GM12878 (cell line): ENCODE measurements around the gene SIRT5. TPM values are rescaled to one million over a fixed set of nuclear protein-coding genes. Genes with fewer than 3 reads are reported as not detected.

Experiments
- ATAC-seq: fragments of 200-7000 bp; cut with Tn5 transposase; 3 replicates; pipeline ENCODE4 v1.9.1; 2020; ENCODE audit warnings: mild to moderate bottlenecking, moderate library complexity
- BruUV-seq: library from RNA; stranded (reverse); fragments of 400-500 nt; replicated peaks from 2 replicates; lab custom pipeline; 2021; lab: Mats Ljungman, UMichigan
- CTCF ChIA-PET: fragments of 300-600 bp; sonication (Branson Sonifier 250); formaldehyde crosslinking; extraction: SDS; loops from one replicate; lab custom pipeline; 2021; ENCODE audit warnings: inconsistent platforms; lab: Yijun Ruan, JAX
- POLR2A ChIA-PET: fragments of 350-600 bp; formaldehyde crosslinking; extraction: SDS; loops from one replicate; lab custom pipeline; 2021; ENCODE audit warnings: inconsistent platforms; lab: Charles Lee
- RAD21 ChIA-PET: fragments of 300-600 bp; sonication (Branson Sonifier 250); formaldehyde crosslinking; loops from one replicate; lab custom pipeline; 2023; ENCODE audit warnings: antibody characterized with exemption; ENCODE audit not compliant: unreplicated experiment; lab: Charles Lee
- SMC1A ChIA-PET: fragments of 300-600 bp; sonication (Branson Sonifier 250); formaldehyde crosslinking; loops from one replicate; lab custom pipeline; 2023; ENCODE audit not compliant: unreplicated experiment, uncharacterized antibody; lab: Charles Lee
- DNase-seq: peaks from one replicate; pipeline ENCODE4 v3.0.0-alpha.2; 2011; ENCODE audit warnings: low read depth, low spot score
- FAIRE-seq: peaks from 3 replicates; lab custom pipeline; 2011; peaks lifted over from hg19 to GRCh38; lab: Jason Lieb, UNC
- H2AFZ ChIP-seq: 2 replicates; pipeline ENCODE4 v1.6.0; 2011; ENCODE audit warnings: low read depth, low read length, control low read depth; ENCODE audit not compliant: control insufficient read depth
- H3K27ac ChIP-seq: 2 replicates; pipeline ENCODE4 v1.5.1; 2011; ENCODE audit warnings: control low read depth; ENCODE audit not compliant: control insufficient read depth, insufficient read depth
- H3K27me3 ChIP-seq, 2 experiments: replicated peaks in 1 of 2; 2 replicates each; pipeline versions ENCODE4 v1.6.0 to v1.6.1; 2011; ENCODE audit warnings: low read length in 1 of 2; ENCODE audit not compliant: control insufficient read depth in 2 of 2, insufficient read depth in 2 of 2
- H3K36me3 ChIP-seq, 2 experiments: 2 replicates each; pipeline ENCODE4 v1.5.1; 2011; ENCODE audit warnings: low read length in 1 of 2; ENCODE audit not compliant: control insufficient read depth in 2 of 2, insufficient read depth in 2 of 2
- H3K4me1 ChIP-seq: 2 replicates; pipeline ENCODE4 v1.6.1; 2011; ENCODE audit warnings: mild to moderate bottlenecking, low read length, moderate library complexity, mixed read lengths; ENCODE audit not compliant: control insufficient read depth, insufficient read depth
- H3K4me2 ChIP-seq: 2 replicates; pipeline ENCODE4 v1.6.0; 2011; ENCODE audit warnings: control low read depth; ENCODE audit not compliant: control insufficient read depth, insufficient read depth
- H3K4me3 ChIP-seq: fragments of 200-600 bp; sonication (generic); 2 replicates; pipeline ENCODE4 v1.5.1; 2016
- H3K79me2 ChIP-seq: 2 replicates; pipeline ENCODE4 v1.6.0; 2011; ENCODE audit warnings: low read length; ENCODE audit not compliant: control insufficient read depth, insufficient read depth
- H3K9ac ChIP-seq: 2 replicates; pipeline ENCODE4 v1.8.0; 2011; ENCODE audit warnings: low read length, control low read depth, mixed read lengths; ENCODE audit not compliant: control insufficient read depth, insufficient read depth
- H3K9me3 ChIP-seq: replicated peaks from 3 replicates; pipeline ENCODE4 v1.5.1; 2011; ENCODE audit warnings: mild to moderate bottlenecking, low read length; ENCODE audit not compliant: control insufficient read depth, insufficient read depth
- H4K20me1 ChIP-seq: 2 replicates; pipeline ENCODE4 v1.6.0; 2011; ENCODE audit not compliant: control insufficient read depth, insufficient read depth
- EED ChIP-seq: sonication (generic); IDR thresholded peaks from 2 replicates; pipeline ENCODE4 v1.6.1; 2016; ENCODE audit warnings: antibody characterized with exemption, low read depth
- GABPA ChIP-seq: IDR thresholded peaks from 2 replicates; pipeline ENCODE4 v1.6.1; 2014; ENCODE audit warnings: antibody characterized with exemption, low read depth, mild to moderate bottlenecking, inconsistent platforms
- KDM1A ChIP-seq: fragments of 200-600 bp; sonication (generic); IDR thresholded peaks from 2 replicates; pipeline ENCODE4 v1.6.1; 2016; ENCODE audit warnings: borderline replicate concordance
- MEF2A ChIP-seq: IDR thresholded peaks from 2 replicates; pipeline ENCODE4 v1.6.1; 2011; ENCODE audit warnings: low read depth, mild to moderate bottlenecking, low read length, moderate library complexity; ENCODE audit not compliant: insufficient read depth
- POLR2A ChIP-seq: IDR thresholded peaks from 2 replicates; pipeline ENCODE4 v1.6.1; 2011; ENCODE audit warnings: low read depth, mild to moderate bottlenecking, low read length
- TAF1 ChIP-seq: IDR thresholded peaks from 2 replicates; pipeline ENCODE4 v1.6.1; 2011; ENCODE audit warnings: mild to moderate bottlenecking, low read depth, low read length, borderline replicate concordance
- TCF3 ChIP-seq: IDR thresholded peaks from 2 replicates; pipeline ENCODE4 v1.6.1; 2012; ENCODE audit warnings: low read depth, mild to moderate bottlenecking, low read length, borderline replicate concordance; ENCODE audit not compliant: insufficient read depth
- YBX1 ChIP-seq: fragments of 450-650 bp; IDR thresholded peaks from 2 replicates; pipeline ENCODE4 v1.6.1; 2016; ENCODE audit warnings: antibody characterized with exemption
- ZNF217 ChIP-seq: fragments of 450-650 bp; IDR thresholded peaks from 2 replicates; pipeline ENCODE4 v1.6.1; 2017; ENCODE audit warnings: antibody characterized with exemption, mild to moderate bottlenecking
- WGBS: methylation state at CpG from one replicate; pipeline ENCODE4 v1.1.6; 2016; ENCODE audit warnings: low lambda C conversion rate; ENCODE audit not compliant: insufficient replicate concordance, insufficient coverage; ENCODE audit errors: missing lambda C conversion rate; 5-methylcytosine and 5-hydroxymethylcytosine counted together
- in situ Hi-C: fragments of 300-500 bp; cut with MboI; formaldehyde crosslinking; loops from 9 replicates; pipeline ENCODE4 v1.14.3; 2018; ENCODE audit warnings: mixed read lengths
- intact Hi-C: fragments of 100-400 bp; cut with micrococcal nuclease; formaldehyde crosslinking; loops from one replicate; pipeline ENCODE4 v1.14.2; 2022; ENCODE audit not compliant: unreplicated experiment
- polyA plus RNA-seq, 11 experiments: library from polyadenylated mRNA; depleted of rRNA in 4 of 11; unstranded in 6 of 11; stranded (reverse) in 5 of 11; fragments of >200 nt; fragmentation: Nextera tagmentation in 4 of 11; fragmentation: Illumina TruSeq in 1 of 11; extraction: Ambion mirVana in 4 of 11; extraction: Trizol in 1 of 11; gene quantifications; 1 replicate in 1 of 11; 2 replicates in 10 of 11; pipeline versions ENCODE4 v1.2.1 to v1.2.3, GENCODE V29; 2011 to 2016; ENCODE audit warnings: inconsistent platforms in 2 of 11, missing spikeins in 2 of 11, low read depth in 1 of 11
- total RNA-seq, 4 experiments: library from RNA; depleted of rRNA in 3 of 4; stranded (reverse); fragments of >200 nt in 3 of 4; fragmentation: Illumina TruSeq in 1 of 4; extraction: Trizol in 1 of 4; gene quantifications; 2 replicates each; pipeline versions ENCODE4 v1.2.1 to v1.2.3, GENCODE V29; 2013 to 2021
- TF ChIP-seq, protein P1 (sequence below): IDR thresholded peaks from 2 replicates; pipeline ENCODE4 v1.6.1; 2011; ENCODE audit warnings: borderline replicate concordance, low read depth, mild to moderate bottlenecking, moderate library complexity, mixed read lengths, low read length; ENCODE audit not compliant: insufficient read depth; ENCODE audit errors: extremely low read length

The SIRT5 gene
- total and polyA plus RNA-seq, 10 of the 15 experiments (the other 5 are each of a cell fraction or from before 2014, with no cell fraction given): 1.7 to 12.4 (median 10.0) TPM

DNA sequence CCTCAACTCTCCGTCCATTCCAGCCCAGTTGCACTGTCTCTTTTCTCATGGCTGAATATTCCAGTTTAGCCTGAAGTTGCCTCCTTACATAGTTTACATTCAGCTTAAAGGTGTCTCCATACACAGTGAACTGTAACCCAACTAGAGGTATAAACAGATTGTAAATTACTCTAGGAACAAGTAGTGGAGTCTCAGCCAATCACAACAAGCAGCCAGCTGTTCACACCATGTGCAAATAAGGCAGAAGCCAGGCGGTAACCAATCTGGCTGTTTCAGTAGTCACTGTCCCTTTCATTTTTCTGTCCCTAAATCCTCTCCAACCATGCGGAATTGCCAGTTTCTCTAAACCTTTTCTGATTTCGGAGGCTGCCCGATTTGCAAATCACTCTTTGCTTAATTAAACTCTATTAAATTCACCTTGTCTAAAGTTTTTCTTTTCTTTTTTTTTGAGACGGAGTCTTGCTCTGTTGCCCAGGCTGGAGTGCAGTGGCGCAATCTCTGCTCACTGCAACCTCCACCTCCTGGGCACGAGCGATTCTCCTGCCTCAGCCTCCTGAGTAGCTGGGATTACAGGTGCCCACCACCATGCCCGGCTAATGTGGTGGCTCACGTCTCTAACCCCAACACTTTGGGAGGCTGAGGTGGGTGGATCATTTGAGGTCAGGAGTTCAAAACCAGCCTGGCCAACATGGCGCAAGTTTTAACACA, 49.4 kb upstream of the SIRT5 start:
- H3K27me3 ChIP-seq: no peaks in the 10 kb centered on the region
- H3K9me3 ChIP-seq: no peaks in the 10 kb centered on the region
- H3K4me1 ChIP-seq: peaks cover 12% of the 10 kb centered on the region
- DNase-seq: no peak
- ChIA-PET POLR2A (no interaction called here), RAD21 (no interaction called here), CTCF (interaction anchor here (1.2 kb wide), 1 partner anchor 94 kb away, joined by 3 read pairs; no protein-coding TSS in a partner anchor), SMC1A (interaction anchor here (1.2 to 1.3 kb wide), 2 partner anchors 10 to 12 kb away, joined by 3 to 4 read pairs; no protein-coding TSS in a partner anchor)
- H3K4me2 ChIP-seq: no peak overlapping the region
- in situ Hi-C loops (loop anchor here (25.0 kb wide), 2 partner anchors 613 to 863 kb away; no protein-coding TSS in a partner anchor), intact Hi-C loops (no loop called here)
- no peaks in the 10 kb centered on the region for H3K79me2 ChIP-seq
- no peak overlapping the region for H3K27ac ChIP-seq
- WGBS: 95% methylated on average over 12 of the region's 12 CpGs
- ATAC-seq: no peak
- no TSS peak for BruUV-seq
- no peaks in the 10 kb centered on the region for H4K20me1 ChIP-seq
- FAIRE-seq: no peak
- no peak overlapping the region for H2AFZ ChIP-seq
- no peak for TF ChIP-seq TCF3
- TF ChIP-seq EED: no peak
- TF ChIP-seq KDM1A: no peak
- no peak for TF ChIP-seq TAF1
- no peak for TF ChIP-seq POLR2A
- no peak for TF ChIP-seq MEF2A
- no peak overlapping the region for H3K9ac ChIP-seq
- H3K36me3 ChIP-seq: no peaks in the 10 kb centered on the region
- no peak overlapping the region for H3K4me3 ChIP-seq

DNA sequence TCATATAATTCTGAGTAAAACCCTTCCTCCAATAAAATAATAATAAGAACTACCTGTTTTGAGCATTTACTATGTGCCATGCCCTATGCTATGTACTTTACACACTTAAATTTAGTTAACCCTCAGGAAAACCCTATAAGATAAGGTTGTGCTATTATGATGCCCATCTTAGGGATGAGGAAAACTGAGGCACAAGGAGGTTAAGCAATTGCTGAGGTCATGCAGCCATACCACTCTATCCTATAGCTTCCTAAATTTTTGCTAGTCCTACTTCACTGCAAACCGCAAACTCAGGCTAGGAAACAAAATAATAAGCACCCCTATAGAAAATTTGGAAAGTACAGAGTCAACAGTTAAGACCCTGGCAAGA, 48.1 kb upstream of the SIRT5 start:
- ATAC-seq: no peak
- CTCF ChIA-PET: interaction anchor here (2.4 kb wide), 1 partner anchor 12 kb away, joined by 9 read pairs; no protein-coding TSS in a partner anchor
- Histone ChIP-seq H3K79me2 (no peaks in the 10 kb centered on the region), H3K4me1 (peaks cover 12% of the 10 kb centered on the region), H3K27me3 (no peaks in the 10 kb centered on the region), H3K9me3 (no peaks in the 10 kb centered on the region), H3K4me3 (no peak overlapping the region), H2AFZ (peak overlapping the region; percentile 83; the same call in 1 of the 2 replicates), H3K4me2 (no peak overlapping the region), H3K36me3 (no peaks in the 10 kb centered on the region)
- in situ Hi-C loops: loop anchor here (25.0 kb wide), 2 partner anchors 614 to 864 kb away; no protein-coding TSS in a partner anchor
- POLR2A ChIA-PET: interaction anchor here (0.7 to 1.0 kb wide), 2 partner anchors 42 to 49 kb away, joined by 3 to 4 read pairs; no protein-coding TSS in a partner anchor
- TF ChIP-seq GABPA (no peak), YBX1 (no peak), ZNF217 (peak; percentile 54)
- TF ChIP-seq, protein P1, sequence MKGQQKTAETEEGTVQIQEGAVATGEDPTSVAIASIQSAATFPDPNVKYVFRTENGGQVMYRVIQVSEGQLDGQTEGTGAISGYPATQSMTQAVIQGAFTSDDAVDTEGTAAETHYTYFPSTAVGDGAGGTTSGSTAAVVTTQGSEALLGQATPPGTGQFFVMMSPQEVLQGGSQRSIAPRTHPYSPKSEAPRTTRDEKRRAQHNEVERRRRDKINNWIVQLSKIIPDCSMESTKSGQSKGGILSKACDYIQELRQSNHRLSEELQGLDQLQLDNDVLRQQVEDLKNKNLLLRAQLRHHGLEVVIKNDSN: no peak
- TF ChIP-seq, all 136 proteins: peak for 1
- H4K20me1 ChIP-seq: no peaks in the 10 kb centered on the region
- intact Hi-C loops: no loop called here
- FAIRE-seq (no peak), DNase-seq (no peak)
- H3K27ac ChIP-seq: no peak overlapping the region
- H3K9ac ChIP-seq: no peak overlapping the region; the same call in 1 of the 2 replicates
- 33% methylated on average over 1 of the region's 1 CpG for WGBS
- BruUV-seq: no TSS peak
- ChIA-PET SMC1A (interaction anchor here (0.6 to 1.8 kb wide), 9 partner anchors 9 to 198 kb away, joined by 3 to 6 read pairs (median 4); partner anchors contain the start of gene TBC1D7), RAD21 (interaction anchor here (0.7 to 1.5 kb wide), 4 partner anchors 40 to 143 kb away, joined by 3 to 5 read pairs (median 3); no protein-coding TSS in a partner anchor)
